CD4-positive, alpha-beta T cell (primary cell): Measurements from ENCODE around the gene EHD2. TPM values are rescaled to one million over a fixed set of nuclear protein-coding genes. Genes with fewer than 3 reads are reported as not detected.
A peak's percentile ranks its signal among the peaks of the same experiment; 100 is the strongest.

Experiments used
- ATAC-seq: fragments of 200-7000 bp; cut with Tn5 transposase; one replicate; pipeline ENCODE4 v1.10.0; 2022; ENCODE audit warnings: mild to moderate bottlenecking; ENCODE audit not compliant: poor library complexity
- CTCF ChIA-PET: fragments of 350-600 bp; sonication (Branson Sonifier 250); formaldehyde crosslinking; loops from one replicate; lab custom pipeline; 2021; ENCODE audit warnings: antibody characterized with exemption, inconsistent platforms; lab: Charles Lee
- POLR2A ChIA-PET: fragments of 350-600 bp; sonication (Branson Sonifier 250); formaldehyde crosslinking; loops from one replicate; lab custom pipeline; 2021; ENCODE audit warnings: antibody characterized with exemption, inconsistent platforms; lab: Charles Lee
- DNase-seq, 14 experiments: peaks; one replicate each; pipeline ENCODE4 v3.0.0-alpha.2; 2013 to 2020; ENCODE audit warnings: mixed read lengths in 2 of 14
- H3K27ac ChIP-seq, 2 donors: one replicate each; pipeline versions ENCODE4 v1.5.1 to v1.7.0; 2013; ENCODE audit warnings: low read length in 2 of 2, low read depth in 1 of 2, mild to moderate bottlenecking in 1 of 2
- H3K27me3 ChIP-seq, 2 experiments: 1 replicate in 1 of 2; 2 replicates in 1 of 2; pipeline versions ENCODE4 v1.6.1 to v1.7.0; 2013; ENCODE audit warnings: low read length in 2 of 2, control low read depth in 1 of 2, mild to moderate bottlenecking in 1 of 2, moderate library complexity in 1 of 2; ENCODE audit not compliant: insufficient read depth in 2 of 2, control insufficient read depth in 1 of 2
- H3K36me3 ChIP-seq: one replicate; pipeline ENCODE4 v1.6.1; 2013; ENCODE audit warnings: low read length, control low read depth; ENCODE audit not compliant: insufficient read depth
- H3K4me1 ChIP-seq: one replicate; pipeline ENCODE4 v1.6.1; 2013; ENCODE audit warnings: low read length, control low read depth; ENCODE audit not compliant: insufficient read depth
- H3K4me3 ChIP-seq: one replicate; pipeline ENCODE4 v1.5.1; 2013; ENCODE audit warnings: mild to moderate bottlenecking, low read length, moderate library complexity
- H3K9me3 ChIP-seq, 2 experiments: 1 replicate in 1 of 2; 2 replicates in 1 of 2; pipeline versions ENCODE4 v1.6.1 to v1.7.0; 2013; ENCODE audit warnings: low read length in 2 of 2, mild to moderate bottlenecking in 2 of 2, control low read depth in 1 of 2, moderate library complexity in 1 of 2; ENCODE audit not compliant: control insufficient read depth in 1 of 2, insufficient read depth in 1 of 2
- H3K27ac Mint-ChIP-seq: one replicate; pipeline ENCODE4 v1.8.0; 2020; ENCODE audit warnings: mixed read lengths
- H3K27me3 Mint-ChIP-seq: one replicate; pipeline ENCODE4 v1.8.0; 2021; ENCODE audit warnings: mixed read lengths
- H3K36me3 Mint-ChIP-seq: one replicate; pipeline ENCODE4 v1.8.0; 2021; ENCODE audit warnings: low read depth, mixed read lengths
- H3K4me1 Mint-ChIP-seq: one replicate; pipeline ENCODE4 v1.8.0; 2021; ENCODE audit warnings: low read depth, mixed read lengths
- H3K4me3 Mint-ChIP-seq: one replicate; pipeline ENCODE4 v1.8.0; 2020; ENCODE audit warnings: mild to moderate bottlenecking, mixed read lengths
- H3K9me3 Mint-ChIP-seq: one replicate; pipeline ENCODE4 v1.8.0; 2020; ENCODE audit warnings: mixed read lengths
- CTCF ChIP-seq: fragments of 200-600 bp; IDR thresholded peaks from one replicate; pipeline ENCODE4 v1.8.0; 2022; ENCODE audit warnings: antibody characterized with exemption, mild to moderate bottlenecking
- intact Hi-C, 2 experiments: fragments of 100-400 bp; cut with DNase I in 1 of 2; cut with micrococcal nuclease in 1 of 2; formaldehyde crosslinking; loops; one replicate each; pipeline versions ENCODE4 v1.15.1 to v1.9.0; 2023 to 2025; cut with DNase I, micrococcal nuclease
- polyA plus RNA-seq, 2 donors: library from polyadenylated mRNA; unstranded; fragments of 120-200 nt; gene quantifications; one replicate each; pipeline ENCODE4 v1.2.1, GENCODE V29; 2013
- total RNA-seq, 174 experiments: library from RNA in 2 of 174; stranded (reverse) in 2 of 174; gene quantifications; one replicate each; pipeline ENCODE4 v1.2.3 and lab custom pipeline; 2021 to 2026

EHD2 gene, protein sequence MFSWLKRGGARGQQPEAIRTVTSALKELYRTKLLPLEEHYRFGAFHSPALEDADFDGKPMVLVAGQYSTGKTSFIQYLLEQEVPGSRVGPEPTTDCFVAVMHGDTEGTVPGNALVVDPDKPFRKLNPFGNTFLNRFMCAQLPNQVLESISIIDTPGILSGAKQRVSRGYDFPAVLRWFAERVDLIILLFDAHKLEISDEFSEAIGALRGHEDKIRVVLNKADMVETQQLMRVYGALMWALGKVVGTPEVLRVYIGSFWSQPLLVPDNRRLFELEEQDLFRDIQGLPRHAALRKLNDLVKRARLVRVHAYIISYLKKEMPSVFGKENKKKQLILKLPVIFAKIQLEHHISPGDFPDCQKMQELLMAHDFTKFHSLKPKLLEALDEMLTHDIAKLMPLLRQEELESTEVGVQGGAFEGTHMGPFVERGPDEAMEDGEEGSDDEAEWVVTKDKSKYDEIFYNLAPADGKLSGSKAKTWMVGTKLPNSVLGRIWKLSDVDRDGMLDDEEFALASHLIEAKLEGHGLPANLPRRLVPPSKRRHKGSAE
- total RNA-seq, result under 1 TPM in 1 of 2 experiments, not detected in 1; 0.16 TPM
- 0.05 TPM for polyA plus RNA-seq (2013, experiment 1 of 2)
- polyA plus RNA-seq (2013, experiment 2 of 2), result 2.6 TPM
- 0 to 1.9 (median 0.17) reads per million in 172 experiments for total RNA-seq (lab: John Stamatoyannopoulos, UW)

GRCh38 chr19:47713046-47714021 is at the start of gene EHD2:
EHD2 (plus strand) TSS chr19:47713422; CDS start chr19:47716613, 3,191 bp downstream.
- Mint-ChIP-seq H3K4me1 (peaks cover 4% of the 10 kb centered on the region), H3K27ac (no peak within 1 kb of the TSS), H3K9me3 (no peaks in the 10 kb centered on the region), H3K36me3 (no peaks in the 10 kb centered on the region), H3K4me3 (no peak within 1 kb of the TSS), H3K27me3 (peaks cover 49% of the 10 kb centered on the region)
- ChIA-PET CTCF (interaction anchor here (0.6 to 3.6 kb wide), 13 partner anchors 13 to 364 kb away, joined by 3 to 10 read pairs (median 4); partner anchors contain the start of genes DHX34, NAPA and NOP53), POLR2A (no interaction called here)
- H3K27ac ChIP-seq, result no peak within 1 kb of the TSS
- DNase-seq (peak in 10 of 14 experiments; percentile 9 to 62 (median 27)), ATAC-seq (peak; percentile 34)
- no peaks in the 10 kb centered on the region for H3K36me3 ChIP-seq
- peak; percentile 78 for TF ChIP-seq CTCF
- H3K4me3 ChIP-seq, result no peak within 1 kb of the TSS
- H3K9me3 ChIP-seq, result peaks cover 11 to 15% of the 10 kb centered on the region in 2 experiments
- H3K27me3 ChIP-seq, result peaks cover 22 to 24% of the 10 kb centered on the region in 2 experiments
- intact Hi-C loops, result loop anchor here (1.0 to 2.0 kb wide), 3 partner anchors 30 to 77 kb away; no protein-coding TSS in a partner anchor
- H3K4me1 ChIP-seq, result peaks cover 5% of the 10 kb centered on the region

- POLR2A ChIA-PET, result no interaction called here
- ATAC-seq, result no peak
- Histone ChIP-seq H3K9me3 (no peaks in the 10 kb centered on the region), H3K4me3 (no peak overlapping the region), H3K36me3 (peaks cover 17% of the 10 kb centered on the region), H3K27ac (no peak overlapping the region), H3K27me3 (no peaks in the 10 kb centered on the region), H3K4me1 (peaks cover 18% of the 10 kb centered on the region)
- intact Hi-C loops, result no loop called here
- TF ChIP-seq CTCF, result no peak
- Mint-ChIP-seq H3K27me3 (no peaks in the 10 kb centered on the region), H3K36me3 (peaks cover 46% of the 10 kb centered on the region), H3K9me3 (no peaks in the 10 kb centered on the region), H3K4me3 (no peak overlapping the region), H3K4me1 (peaks cover 27% of the 10 kb centered on the region), H3K27ac (no peak overlapping the region)
- no peak for DNase-seq
- CTCF ChIA-PET, result no interaction called here
Observed at GRCh38 chr19:47663435-47663910, 49.7 kb upstream of the EHD2 start.
